H1 (cell line): ENCODE results near the gene NTN1. TPM values are rescaled to one million over a fixed set of nuclear protein-coding genes. Genes with fewer than 3 reads are reported as not detected.

ENCODE experiments used
- CTCF ChIA-PET: fragments of 300-600 bp; sonication (Branson Sonifier 250); formaldehyde crosslinking; loops from one replicate; lab custom pipeline; 2021; ENCODE audit not compliant: partially characterized antibody; lab: Charles Lee
- POLR2A ChIA-PET: fragments of 300-600 bp; sonication (Branson Sonifier 250); formaldehyde crosslinking; loops from one replicate; lab custom pipeline; 2021; ENCODE audit warnings: inconsistent platforms; ENCODE audit not compliant: partially characterized antibody; lab: Charles Lee
- DNase-seq, 2 experiments: peaks; one replicate each; pipeline versions ENCODE4 v3.0.0 to v3.0.0-alpha.2; 2010 to 2022; ENCODE audit warnings: low spot score in 2 of 2, low read depth in 1 of 2, mixed read lengths in 1 of 2
- FAIRE-seq: peaks from 2 replicates; lab custom pipeline; 2011; peaks lifted over from hg19 to GRCh38; lab: Jason Lieb, UNC
- H2AFZ ChIP-seq: 2 replicates; pipeline ENCODE4 v1.8.1; 2012; ENCODE audit warnings: low read length, inconsistent platforms
- H2AK5ac ChIP-seq: 2 replicates; pipeline ENCODE4 v1.6.1; 2013; ENCODE audit warnings: low read depth, low read length
- H2BK120ac ChIP-seq: replicated peaks from 2 replicates; pipeline ENCODE3; 2013; ENCODE audit warnings: low read depth, low read length, inconsistent platforms
- H2BK12ac ChIP-seq: 2 replicates; pipeline ENCODE4 v1.6.1; 2013; ENCODE audit warnings: low read depth, low read length
- H2BK15ac ChIP-seq: 2 replicates; pipeline ENCODE4 v1.6.1; 2013; ENCODE audit warnings: low read length
- H2BK20ac ChIP-seq: 2 replicates; pipeline ENCODE4 v1.6.1; 2013; ENCODE audit warnings: low read length
- H2BK5ac ChIP-seq: 2 replicates; pipeline ENCODE4 v1.6.1; 2013; ENCODE audit warnings: low read depth, low read length
- H3K14ac ChIP-seq: 2 replicates; pipeline ENCODE4 v1.6.1; 2013; ENCODE audit warnings: inconsistent platforms; ENCODE audit not compliant: insufficient read length
- H3K18ac ChIP-seq: 2 replicates; pipeline ENCODE4 v1.6.1; 2013; ENCODE audit warnings: low read length; ENCODE audit errors: extremely low read depth
- H3K23ac ChIP-seq: 2 replicates; pipeline ENCODE4 v1.6.1; 2013; ENCODE audit warnings: inconsistent platforms; ENCODE audit not compliant: insufficient read length
- H3K23me2 ChIP-seq: 2 replicates; pipeline ENCODE4 v1.6.1; 2013; ENCODE audit warnings: low read depth, low read length
- H3K27ac ChIP-seq: 2 replicates; pipeline ENCODE4 v1.6.1; 2011; ENCODE audit warnings: low read depth, low read length, inconsistent platforms
- H3K27me3 ChIP-seq, 4 experiments: replicated peaks in 1 of 4; 1 replicate in 1 of 4; 2 replicates in 3 of 4; pipeline versions ENCODE4 v1.6.1 to v1.8.1; 2011 to 2013; ENCODE audit warnings: low read length in 3 of 4, mild to moderate bottlenecking in 3 of 4, inconsistent platforms in 2 of 4, mixed read lengths in 2 of 4, moderate library complexity in 1 of 4; ENCODE audit not compliant: control insufficient read depth in 3 of 4, insufficient read depth in 3 of 4; ENCODE audit errors: extremely low read depth in 1 of 4
- H3K36me3 ChIP-seq, 4 experiments: 2 replicates each; pipeline versions ENCODE4 v1.6.1 to v1.8.1; 2011 to 2013; ENCODE audit warnings: mild to moderate bottlenecking in 4 of 4, low read length in 3 of 4, moderate library complexity in 2 of 4, control low read depth in 1 of 4, inconsistent platforms in 1 of 4; ENCODE audit not compliant: insufficient read depth in 4 of 4, control insufficient read depth in 2 of 4
- H3K4ac ChIP-seq: replicated peaks from 2 replicates; pipeline ENCODE3; 2013; ENCODE audit warnings: low read length, low read depth, mixed read lengths, inconsistent platforms; ENCODE audit not compliant: insufficient read length
- H3K4me1 ChIP-seq, 4 experiments: replicated peaks in 1 of 4; 1 replicate in 1 of 4; 2 replicates in 3 of 4; pipeline versions ENCODE4 v1.6.1 to v1.8.1; 2011 to 2013; ENCODE audit warnings: low read length in 3 of 4, inconsistent platforms in 2 of 4, mixed read lengths in 1 of 4; ENCODE audit not compliant: insufficient read depth in 4 of 4, control insufficient read depth in 3 of 4
- H3K4me2 ChIP-seq, 2 experiments: 2 replicates each; pipeline versions ENCODE4 v1.6.1 to v1.8.1; 2011 to 2013; ENCODE audit warnings: low read depth in 2 of 2, low read length in 2 of 2, control low read depth in 1 of 2, inconsistent platforms in 1 of 2, mild to moderate bottlenecking in 1 of 2; ENCODE audit not compliant: insufficient read depth in 1 of 2
- H3K4me3 ChIP-seq, 4 experiments: fragments of 200-600, 300-600 bp in 1 of 4; sonication (generic), shearing (Covaris generic), sonication (Bioruptor Twin) in 1 of 4; 2 replicates each; pipeline versions ENCODE4 v1.5.1 to v1.8.1; 2011 to 2016; ENCODE audit warnings: low read length in 4 of 4, low read depth in 3 of 4, control low read depth in 2 of 4, inconsistent platforms in 2 of 4, mild to moderate bottlenecking in 2 of 4, mixed read lengths in 1 of 4, moderate library complexity in 1 of 4; ENCODE audit not compliant: insufficient read depth in 2 of 4; ENCODE audit errors: extremely low read depth in 1 of 4
- H3K56ac ChIP-seq: replicated peaks from 2 replicates; pipeline ENCODE3; 2013; ENCODE audit warnings: low read depth, mild to moderate bottlenecking, mixed read lengths, low read length, inconsistent platforms; ENCODE audit not compliant: insufficient read length
- H3K79me1 ChIP-seq: 2 replicates; pipeline ENCODE4 v1.6.1; 2013; ENCODE audit warnings: low read depth, low read length, control low read depth
- H3K79me2 ChIP-seq, 2 experiments: 2 replicates each; pipeline versions ENCODE4 v1.6.1 to v1.8.1; 2012 to 2013; ENCODE audit warnings: low read length in 2 of 2, mild to moderate bottlenecking in 2 of 2, inconsistent platforms in 1 of 2; ENCODE audit not compliant: insufficient read depth in 2 of 2, control insufficient read depth in 1 of 2
- H3K9ac ChIP-seq, 4 experiments: replicated peaks in 1 of 4; 1 replicate in 1 of 4; 2 replicates in 3 of 4; pipeline versions ENCODE4 v1.6.1 to v1.8.1; 2011 to 2013; ENCODE audit warnings: low read depth in 3 of 4, low read length in 3 of 4, control low read depth in 2 of 4, mild to moderate bottlenecking in 2 of 4, moderate library complexity in 2 of 4, inconsistent platforms in 1 of 4; ENCODE audit errors: extremely low read depth in 1 of 4
- H3K9me3 ChIP-seq, 2 experiments: 2 replicates each; pipeline versions ENCODE4 v1.6.1 to v1.8.1; 2012 to 2013; ENCODE audit warnings: mild to moderate bottlenecking in 2 of 2, moderate library complexity in 2 of 2, control low read depth in 1 of 2, inconsistent platforms in 1 of 2, low read depth in 1 of 2, low read length in 1 of 2, mixed read lengths in 1 of 2; ENCODE audit not compliant: insufficient read depth in 2 of 2
- H4K20me1 ChIP-seq, 2 experiments: replicated peaks in 1 of 2; 2 replicates each; pipeline versions ENCODE3 to v1.8.1; 2011 to 2013; ENCODE audit warnings: inconsistent platforms in 2 of 2, low read length in 2 of 2, mild to moderate bottlenecking in 1 of 2; ENCODE audit not compliant: insufficient read depth in 2 of 2, control insufficient read depth in 1 of 2
- H4K5ac ChIP-seq: 2 replicates; pipeline ENCODE4 v1.6.1; 2013; ENCODE audit warnings: low read length, low read depth, mixed read lengths, inconsistent platforms; ENCODE audit not compliant: insufficient read length
- H4K8ac ChIP-seq: 2 replicates; pipeline ENCODE4 v1.8.0; 2013; ENCODE audit warnings: mild to moderate bottlenecking, moderate library complexity, low read length, inconsistent platforms; ENCODE audit not compliant: insufficient read depth; ENCODE audit errors: extremely low read depth
- H4K91ac ChIP-seq: replicated peaks from 2 replicates; pipeline ENCODE3; 2013; ENCODE audit warnings: low read length, mixed read lengths, inconsistent platforms; ENCODE audit not compliant: insufficient read length
- BCL11A ChIP-seq, 2 experiments: IDR thresholded peaks; one replicate each; pipeline ENCODE4 v1.6.1; 2011; ENCODE audit warnings: low read depth in 2 of 2, low read length in 2 of 2, mild to moderate bottlenecking in 2 of 2
- CBX5 ChIP-seq: fragments of 300-800, 300-1000 bp; sonication (generic); IDR thresholded peaks from 2 replicates; pipeline ENCODE4 v1.7.1; 2016; ENCODE audit warnings: antibody characterized with exemption, low read length, low read depth
- CEBPB ChIP-seq: IDR thresholded peaks from 2 replicates; pipeline ENCODE4 v1.6.1; 2012; ENCODE audit warnings: low read depth, low read length
- CHD2 ChIP-seq: IDR thresholded peaks from 2 replicates; pipeline ENCODE4 v1.6.1; 2012; ENCODE audit warnings: low read length, improper control_type of control experiment
- KDM4A ChIP-seq: IDR thresholded peaks from one replicate; pipeline ENCODE4 v1.7.1; 2012; ENCODE audit warnings: low read depth, mild to moderate bottlenecking, moderate library complexity, low read length, inconsistent platforms; ENCODE audit not compliant: severe bottlenecking
- PHF8 ChIP-seq: fragments of 200-600 bp; sonication (generic); conservative IDR thresholded peaks from 2 replicates; pipeline ENCODE4 v1.7.1; 2012; ENCODE audit warnings: low read depth, mild to moderate bottlenecking, inconsistent platforms, low read length, moderate library complexity
- POLR2AphosphoS5 ChIP-seq: IDR thresholded peaks from 2 replicates; pipeline ENCODE4 v1.6.1; 2011; ENCODE audit warnings: low read depth, low read length
- SIX5 ChIP-seq: IDR thresholded peaks from 2 replicates; pipeline ENCODE4 v1.6.1; 2011; ENCODE audit warnings: mild to moderate bottlenecking, low read depth, low read length
- WGBS, 2 experiments: shearing (Covaris generic) in 1 of 2; methylation state at CpG; one replicate each; pipeline versions ENCODE4 v1.1.6 to v1.1.7; 2013 to 2015; ENCODE audit warnings: low lambda C conversion rate in 2 of 2, mixed read lengths in 2 of 2, inconsistent platforms in 1 of 2, low coverage in 1 of 2, missing lambda C conversion rate in 1 of 2; ENCODE audit not compliant: insufficient replicate concordance in 2 of 2, insufficient coverage in 1 of 2, insufficient read length in 1 of 2; ENCODE audit errors: extremely low coverage in 1 of 2, missing lambda C conversion rate in 1 of 2; 5-methylcytosine and 5-hydroxymethylcytosine counted together
- polyA plus RNA-seq, 7 experiments: library from polyadenylated mRNA; depleted of rRNA in 3 of 7; stranded (reverse) in 5 of 7; unstranded in 2 of 7; fragments of >200 nt in 5 of 7; fragments of 200-250 nt in 2 of 7; gene quantifications; 1 replicate in 5 of 7; 2 replicates in 1 of 7; 4 replicates in 1 of 7; pipeline versions ENCODE4 v1.2.1 to v1.2.3, GENCODE V29; 2011 to 2013; ENCODE audit warnings: missing spikeins in 2 of 7, mixed read lengths in 2 of 7
- total RNA-seq: library from RNA; stranded (reverse); fragmentation: NEBNext Ultra II Directional; extraction: Animal tissue kit (Norgen Biotek cat#: 25700); gene quantifications from 2 replicates; pipeline ENCODE4 v1.2.1, GENCODE V29; 2021
- TF ChIP-seq, protein P1 (sequence below): IDR thresholded peaks from 2 replicates; pipeline ENCODE4 v1.6.1; 2011; ENCODE audit warnings: low read length, improper control_type of control experiment

NTN1 gene
- total and polyA plus RNA-seq, 2 of the 8 experiments (the other 6 are each of a cell fraction or from before 2014, with no cell fraction given): 2.0 to 2.3 TPM

DNA sequence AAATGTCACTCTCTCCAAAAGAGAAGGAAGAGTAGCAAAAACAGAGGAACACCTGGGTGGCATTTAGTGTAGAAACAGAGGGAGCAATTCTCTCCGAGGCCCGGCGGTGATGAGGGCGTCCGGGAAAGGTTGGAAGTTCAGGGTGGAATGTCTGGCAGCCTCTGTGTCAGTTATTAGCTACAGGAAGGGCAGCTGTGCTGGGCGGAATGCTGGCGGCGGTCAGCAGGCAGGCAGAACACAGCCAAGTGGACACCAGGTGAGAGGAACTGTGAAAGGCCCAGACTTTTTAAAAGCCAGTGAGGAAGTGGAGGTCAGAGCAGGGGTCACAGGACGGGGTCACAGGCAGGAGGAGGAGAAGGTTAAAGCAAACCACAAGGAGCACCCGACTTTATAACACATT lies 238.1 kb downstream of the NTN1 start:
- Histone ChIP-seq H3K4me3 (no peak overlapping the region), H4K5ac (no peak overlapping the region), H3K9me3 (no peaks in the 10 kb centered on the region), H4K20me1 (no peaks in the 10 kb centered on the region), H3K14ac (no peak overlapping the region), H3K79me2 (no peaks in the 10 kb centered on the region), H3K23ac (no peak overlapping the region), H3K27me3 (0 out of 7 replicates have a peak, but pooled peaks cover 0 to 2% (median 0%) of the 10 kb centered on the region in 4 experiments), H4K8ac (no peak overlapping the region), H3K23me2 (no peaks in the 10 kb centered on the region), H2BK12ac (no peak overlapping the region), H2BK15ac (no peak overlapping the region), H4K91ac (no peak overlapping the region), H3K27ac (no peak overlapping the region), H3K4me2 (no peak overlapping the region), H3K4ac (no peak overlapping the region), H3K36me3 (no peaks in the 10 kb centered on the region), H2BK5ac (no peak overlapping the region), H2BK120ac (no peak overlapping the region), H3K9ac (no peak overlapping the region), H3K56ac (no peak overlapping the region), H3K18ac (no peak overlapping the region), H2AFZ (no peak overlapping the region), H3K4me1 (peaks cover 0 to 8% (median 2%) of the 10 kb centered on the region in 4 experiments; a peak in 4 of 7 replicates), H3K79me1 (no peaks in the 10 kb centered on the region), H2BK20ac (no peak overlapping the region), H2AK5ac (no peak overlapping the region)
- DNase-seq (no peak), FAIRE-seq (no peak)
- ChIA-PET POLR2A (no interaction called here), CTCF (interaction anchor here (1.0 to 2.9 kb wide), 4 partner anchors 9 to 59 kb away, joined by 3 to 11 read pairs (median 4); no protein-coding TSS in a partner anchor)
- WGBS, 2 experiments: 88% methylated on average over 10 of the region's 10 CpGs; no CpG with 5 or more reads in 1 of the 2 experiments
- TF ChIP-seq CHD2: no peak
- no peak for TF ChIP-seq CBX5
- TF ChIP-seq PHF8: no peak
- no peak for TF ChIP-seq CEBPB
- no peak for TF ChIP-seq POLR2AphosphoS5
- no peak for TF ChIP-seq BCL11A (IDR thresholded peaks at IDR 0.05; ENCODE audit: low read depth in 2 of 2, low read length in 2 of 2)
- TF ChIP-seq KDM4A: no peak
- TF ChIP-seq, protein P1, sequence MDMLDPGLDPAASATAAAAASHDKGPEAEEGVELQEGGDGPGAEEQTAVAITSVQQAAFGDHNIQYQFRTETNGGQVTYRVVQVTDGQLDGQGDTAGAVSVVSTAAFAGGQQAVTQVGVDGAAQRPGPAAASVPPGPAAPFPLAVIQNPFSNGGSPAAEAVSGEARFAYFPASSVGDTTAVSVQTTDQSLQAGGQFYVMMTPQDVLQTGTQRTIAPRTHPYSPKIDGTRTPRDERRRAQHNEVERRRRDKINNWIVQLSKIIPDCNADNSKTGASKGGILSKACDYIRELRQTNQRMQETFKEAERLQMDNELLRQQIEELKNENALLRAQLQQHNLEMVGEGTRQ: no peak
- TF ChIP-seq SIX5: no peak
- TF ChIP-seq, all 59 proteins: peak for 0
